MCF 10A (cell line): ENCODE results near the gene SNAP29. TPM values are rescaled to one million over a fixed set of nuclear protein-coding genes. Genes with fewer than 3 reads are reported as not detected.

ENCODE experiments used
- BruUV-seq: library from RNA; stranded (reverse); fragments of 400-500 nt; replicated peaks from 2 replicates; lab custom pipeline; 2021; lab: Mats Ljungman, UMichigan
- CTCF ChIA-PET: fragments of 300-600 bp; sonication (Branson Sonifier 250); formaldehyde crosslinking; extraction: SDS; loops from one replicate; lab custom pipeline; 2021; ENCODE audit warnings: antibody characterized with exemption, inconsistent platforms; lab: Yijun Ruan, JAX
- POLR2A ChIA-PET: fragments of 300-600, 350-650 bp; sonication (Branson Sonifier 250); formaldehyde crosslinking; extraction: SDS; loops from one replicate; lab custom pipeline; 2020; ENCODE audit warnings: antibody characterized with exemption, inconsistent platforms; lab: Yijun Ruan, JAX
- DNase-seq: peaks from one replicate; pipeline ENCODE4 v3.0.0-alpha.2; 2018; ENCODE audit not compliant: unreplicated experiment
- H3K27ac Mint-ChIP-seq: one replicate; pipeline ENCODE4 v1.8.0; 2022; ENCODE audit warnings: mild to moderate bottlenecking, low read depth, mixed read lengths; ENCODE audit not compliant: unreplicated experiment
- H3K27me3 Mint-ChIP-seq: one replicate; pipeline ENCODE4 v1.8.0; 2022; ENCODE audit warnings: mixed read lengths; ENCODE audit not compliant: insufficient read depth, unreplicated experiment
- H3K36me3 Mint-ChIP-seq: one replicate; pipeline ENCODE4 v1.8.0; 2022; ENCODE audit warnings: mild to moderate bottlenecking, moderate library complexity, mixed read lengths; ENCODE audit not compliant: insufficient read depth, unreplicated experiment
- H3K4me1 Mint-ChIP-seq: one replicate; pipeline ENCODE4 v1.8.0; 2022; ENCODE audit warnings: mixed read lengths; ENCODE audit not compliant: insufficient read depth, unreplicated experiment
- H3K4me3 Mint-ChIP-seq: one replicate; pipeline ENCODE4 v1.8.0; 2022; ENCODE audit warnings: mild to moderate bottlenecking, moderate library complexity, mixed read lengths; ENCODE audit not compliant: unreplicated experiment
- H3K9me3 Mint-ChIP-seq: one replicate; pipeline ENCODE4 v1.8.0; 2022; ENCODE audit warnings: mixed read lengths; ENCODE audit not compliant: unreplicated experiment
- CTCF ChIP-seq: fragments of 200-600 bp; IDR thresholded peaks from one replicate; pipeline ENCODE4 v1.8.0; 2022; ENCODE audit warnings: antibody characterized with exemption, mild to moderate bottlenecking; ENCODE audit not compliant: unreplicated experiment
- intact Hi-C: fragments of 100-400 bp; cut with micrococcal nuclease; formaldehyde crosslinking; loops from 2 replicates; pipeline ENCODE4 v1.14.1; 2022
- total RNA-seq: library from RNA; stranded (reverse); gene quantifications from 2 replicates; pipeline ENCODE4 v1.2.3, GENCODE V29; 2022

SNAP29 gene
- total RNA-seq, 1 experiment from 2014 or later, result 28.7 TPM

- intact Hi-C loops, result no loop called here
- H3K4me1 Mint-ChIP-seq, result peaks cover 10% of the 10 kb centered on the region
- DNase-seq, result no peak
- CTCF ChIA-PET, result no interaction called here
- no peak overlapping the region for H3K27ac Mint-ChIP-seq
- H3K9me3 Mint-ChIP-seq, result no peaks in the 10 kb centered on the region
- H3K27me3 Mint-ChIP-seq, result no peaks in the 10 kb centered on the region
- peaks cover 61% of the 10 kb centered on the region for H3K36me3 Mint-ChIP-seq
- POLR2A ChIA-PET, result interaction anchor here (0.6 kb wide), 1 partner anchor 23 kb away, joined by 3 read pairs; the partner anchor contains the start of genes PI4KA and SNAP29
- no peak for TF ChIP-seq CTCF
- no TSS peak for BruUV-seq
- H3K4me3 Mint-ChIP-seq, result no peak overlapping the region
Observed at GRCh38 chr22:20881869-20882815, 23.3 kb downstream of the SNAP29 start.

- no peak for TF ChIP-seq CTCF
- H3K9me3 Mint-ChIP-seq, result no peaks in the 10 kb centered on the region
- H3K4me1 Mint-ChIP-seq, result peaks cover 10% of the 10 kb centered on the region
- BruUV-seq, result no TSS peak
- no peak for DNase-seq
- peaks cover 68% of the 10 kb centered on the region for H3K36me3 Mint-ChIP-seq
- intact Hi-C loops, result no loop called here
- ChIA-PET CTCF (no interaction called here), POLR2A (no interaction called here)
- no peaks in the 10 kb centered on the region for H3K27me3 Mint-ChIP-seq
- no peak overlapping the region for H3K4me3 Mint-ChIP-seq
- no peak overlapping the region for H3K27ac Mint-ChIP-seq
Observed at GRCh38 chr22:20882855-20883254, 24.0 kb downstream of the SNAP29 start.

- ChIA-PET CTCF (interaction anchor here (1.8 to 2.2 kb wide), 3 partner anchors 17 to 37 kb away, joined by 11 to 17 read pairs (median 14); no protein-coding TSS in a partner anchor), POLR2A (interaction anchor here (0.6 to 2.5 kb wide), 3 partner anchors 14 to 132 kb away, joined by 3 to 13 read pairs (median 3); partner anchors contain the start of gene THAP7)
- no peak overlapping the region for H3K4me3 Mint-ChIP-seq
- no peak for TF ChIP-seq CTCF
- no peak overlapping the region for H3K27ac Mint-ChIP-seq
- no peaks in the 10 kb centered on the region for H3K9me3 Mint-ChIP-seq
- intact Hi-C loops, result no loop called here
- no peak for DNase-seq
- H3K4me1 Mint-ChIP-seq, result peaks cover 10% of the 10 kb centered on the region
- no TSS peak for BruUV-seq
- no peaks in the 10 kb centered on the region for H3K27me3 Mint-ChIP-seq
- H3K36me3 Mint-ChIP-seq, result peaks cover 69% of the 10 kb centered on the region
Observed at GRCh38 chr22:20884454-20884853, 25.6 kb downstream of the SNAP29 start.

- intact Hi-C loops, result loop anchor here (1.0 to 5.0 kb wide), 3 partner anchors 32 to 117 kb away; partner anchors contain the start of genes CRKL and THAP7
- no peak overlapping the region for H3K27ac Mint-ChIP-seq
- no peak for DNase-seq
- ChIA-PET CTCF (interaction anchor here (0.7 to 2.4 kb wide), 24 partner anchors 10 to 281 kb away, joined by 3 to 27 read pairs (median 7); partner anchors contain the start of genes CRKL and LZTR1), POLR2A (interaction anchor here (0.5 to 2.5 kb wide), 12 partner anchors 12 to 131 kb away, joined by 3 to 14 read pairs (median 4); partner anchors contain the start of genes CRKL and THAP7)
- H3K36me3 Mint-ChIP-seq, result peaks cover 72% of the 10 kb centered on the region
- H3K4me3 Mint-ChIP-seq, result no peak overlapping the region
- no TSS peak for BruUV-seq
- peaks cover 10% of the 10 kb centered on the region for H3K4me1 Mint-ChIP-seq
- H3K27me3 Mint-ChIP-seq, result no peaks in the 10 kb centered on the region
- no peak for TF ChIP-seq CTCF
- no peaks in the 10 kb centered on the region for H3K9me3 Mint-ChIP-seq
Observed at GRCh38 chr22:20885017-20885556, 26.3 kb downstream of the SNAP29 start.
